NCI-H82 treated with DMSO at 0.1 percent for 48 hours (cell line): ENCODE measurements around the gene FSD2.
"Not testable (repeated sequence)": the region's sequence is repeated elsewhere in the genome, so short reads cannot be mapped to it uniquely, and the experiment has no call there.

Experiments used
- DNase-seq: peaks from one replicate; lab custom pipeline; 2025; ENCODE audit not compliant: unreplicated experiment; lab: John Stamatoyannopoulos, UW

The FSD2 gene

DNA sequence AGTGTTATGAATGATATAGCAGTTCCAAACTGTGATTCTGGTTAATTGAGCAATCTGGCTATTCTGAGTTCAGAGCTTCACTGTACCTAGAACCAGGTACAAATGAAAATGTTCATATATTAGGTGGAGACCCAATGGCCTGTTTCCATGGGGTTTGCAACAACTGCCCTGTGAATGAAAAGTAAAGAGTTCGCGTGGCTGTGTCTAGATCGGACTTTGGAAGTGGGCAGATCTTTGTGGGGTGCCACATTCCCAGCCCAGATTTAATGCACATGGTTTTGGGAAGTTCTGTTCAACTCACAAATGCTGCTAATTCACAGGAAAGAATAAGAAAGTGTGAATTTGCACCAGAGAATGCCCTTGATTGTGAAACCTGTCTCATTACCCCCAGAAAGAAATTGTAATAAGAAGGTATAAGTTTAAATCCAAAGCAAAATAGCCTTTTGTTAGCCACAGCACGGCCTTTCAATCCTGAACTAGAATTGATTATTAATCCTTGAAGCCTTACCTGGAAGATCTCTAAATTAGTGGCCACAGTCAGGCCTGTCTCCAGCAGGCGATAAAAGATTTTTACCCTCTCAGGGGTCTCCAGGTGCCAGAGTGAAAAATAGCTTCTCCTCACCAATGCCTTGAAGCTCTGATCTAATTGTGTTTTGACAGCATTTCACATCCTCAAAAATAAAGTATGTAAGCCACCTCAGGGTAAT, 26.2 kb upstream of the FSD2 start:
- no peak for DNase-seq

GRCh38 chr15:82830427-82831173, 24.7 kb upstream of the FSD2 start:
- no peak for DNase-seq

- no peak for DNase-seq
These were observed 23.4 kb upstream of the FSD2 start for GRCh38 chr15:82829234-82829633.

- DNase-seq = no peak
These were observed 22.2 kb upstream of the FSD2 start for GRCh38 chr15:82828075-82828474.

DNA sequence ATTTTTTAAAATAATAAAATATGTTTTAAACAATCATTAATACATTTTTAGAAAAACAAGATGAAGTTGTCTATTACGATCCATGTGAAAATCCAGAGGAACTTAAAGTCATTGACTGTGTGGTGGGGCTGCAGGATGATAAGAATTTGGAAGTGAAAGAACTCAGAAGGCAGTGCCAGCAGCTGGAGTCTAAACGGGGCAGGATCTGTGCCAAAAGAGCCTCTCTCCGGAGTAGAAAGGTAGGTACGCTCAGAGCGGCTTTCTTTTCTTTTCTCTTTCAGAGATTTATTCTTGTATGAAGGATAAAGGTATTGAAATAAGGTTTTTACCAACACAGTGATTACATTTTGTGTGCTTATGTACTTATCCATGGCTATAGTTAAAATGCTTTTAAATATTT, 17.2 kb upstream of the FSD2 start:
- DNase-seq = no peak

DNA sequence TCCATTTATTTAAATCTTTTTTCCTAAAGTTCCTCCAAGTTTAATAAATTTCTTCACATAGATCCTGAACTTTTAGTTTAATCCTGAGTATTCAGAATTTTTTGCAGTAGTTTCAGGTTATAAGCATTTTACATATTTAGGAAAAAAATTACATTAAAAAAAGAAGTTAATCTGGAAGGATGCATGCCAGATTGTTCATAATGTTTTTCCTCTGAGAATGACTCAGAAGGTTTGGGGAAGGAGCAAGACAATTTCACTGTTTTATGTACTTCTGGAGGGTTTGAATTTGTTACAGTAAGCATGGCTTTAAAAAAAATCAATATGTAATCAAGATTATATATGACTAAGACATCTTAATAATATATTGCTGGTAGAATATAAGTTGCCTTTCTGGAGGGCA, 16.0 kb upstream of the FSD2 start:
- not testable (repeated sequence) for DNase-seq

DNA sequence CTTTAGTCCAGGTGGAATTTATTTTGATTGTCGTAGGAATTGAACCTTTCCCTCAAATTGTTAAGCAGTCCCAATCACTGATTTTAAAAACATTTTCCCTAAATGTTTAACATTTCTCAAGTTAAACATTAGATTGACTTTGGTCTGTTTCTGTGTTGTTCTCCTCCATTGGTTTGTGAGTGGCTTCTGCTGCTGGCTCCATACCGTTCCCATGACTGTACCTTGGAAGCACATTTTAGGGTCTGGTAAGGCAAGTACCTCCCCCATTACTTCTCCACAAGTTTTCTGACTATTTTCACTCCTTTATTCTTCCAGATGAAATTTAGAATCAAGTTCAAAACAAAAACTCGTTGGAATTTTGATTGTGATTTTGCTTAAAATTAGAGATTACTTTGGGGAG, 15.5 kb upstream of the FSD2 start:
- DNase-seq = not testable (repeated sequence)

DNA sequence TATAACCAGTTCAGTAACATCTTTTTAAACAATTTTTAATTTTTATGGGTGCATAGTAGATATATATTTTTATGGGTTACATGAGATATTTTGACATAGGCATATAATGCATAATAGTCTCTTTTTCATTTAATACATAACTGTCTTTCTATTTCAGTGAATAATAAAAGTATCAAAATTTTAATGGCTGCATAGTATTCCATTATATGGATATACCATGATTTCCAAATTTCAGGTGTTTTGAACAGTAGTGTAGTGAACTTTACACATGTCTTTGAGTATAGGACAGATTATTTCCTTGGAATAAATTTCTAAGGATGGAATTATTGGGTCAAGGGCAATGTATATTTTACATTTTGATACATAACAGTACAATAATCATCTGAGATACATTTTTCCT, 14.3 kb upstream of the FSD2 start:
- no peak for DNase-seq

DNA sequence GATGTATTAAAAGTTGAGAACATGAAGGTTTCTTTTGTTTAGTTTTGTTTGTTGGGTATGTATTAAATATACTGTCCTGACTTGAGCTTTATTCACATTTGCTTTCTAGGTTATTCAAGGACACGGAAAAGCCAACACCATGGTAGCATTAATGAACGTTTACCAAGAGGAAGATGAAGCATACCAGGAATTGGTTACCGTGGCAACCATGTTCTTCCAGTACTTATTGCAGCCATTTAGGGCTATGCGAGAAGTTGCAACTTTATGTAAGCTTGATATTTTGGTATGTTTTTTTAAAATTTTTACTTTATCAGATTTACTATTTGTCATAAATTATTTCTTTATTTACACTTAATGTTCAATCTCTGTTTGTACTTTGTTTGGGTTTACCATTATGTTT, 7.1 kb upstream of the FSD2 start:
- DNase-seq = no peak

DNA sequence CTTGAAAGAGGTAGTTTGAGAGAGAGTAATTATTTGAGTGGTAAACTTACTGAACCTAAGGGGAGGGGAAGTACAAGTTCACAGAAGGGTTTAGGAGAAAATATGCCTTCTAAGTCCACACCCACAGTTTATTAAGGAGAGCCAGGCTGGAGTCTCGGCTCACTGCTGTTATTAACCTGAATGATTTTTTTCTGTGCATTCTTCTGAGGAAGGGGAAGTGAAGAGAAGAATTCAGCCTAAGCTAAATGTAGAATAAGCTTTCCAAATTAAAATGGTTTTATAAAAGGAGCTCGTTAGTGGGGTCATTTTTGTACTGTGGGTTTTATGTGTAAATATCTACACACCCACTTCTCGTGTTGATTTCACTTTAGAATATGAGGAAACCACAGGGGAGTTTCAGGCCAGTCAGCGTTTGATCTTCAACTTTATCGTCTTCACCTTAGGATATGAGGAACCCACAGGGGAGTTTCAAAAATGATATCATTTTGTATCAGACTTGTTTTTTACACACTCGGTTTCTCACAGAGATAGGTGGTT, 5.1 kb upstream of the FSD2 start:
- DNase-seq = no peak

DNA sequence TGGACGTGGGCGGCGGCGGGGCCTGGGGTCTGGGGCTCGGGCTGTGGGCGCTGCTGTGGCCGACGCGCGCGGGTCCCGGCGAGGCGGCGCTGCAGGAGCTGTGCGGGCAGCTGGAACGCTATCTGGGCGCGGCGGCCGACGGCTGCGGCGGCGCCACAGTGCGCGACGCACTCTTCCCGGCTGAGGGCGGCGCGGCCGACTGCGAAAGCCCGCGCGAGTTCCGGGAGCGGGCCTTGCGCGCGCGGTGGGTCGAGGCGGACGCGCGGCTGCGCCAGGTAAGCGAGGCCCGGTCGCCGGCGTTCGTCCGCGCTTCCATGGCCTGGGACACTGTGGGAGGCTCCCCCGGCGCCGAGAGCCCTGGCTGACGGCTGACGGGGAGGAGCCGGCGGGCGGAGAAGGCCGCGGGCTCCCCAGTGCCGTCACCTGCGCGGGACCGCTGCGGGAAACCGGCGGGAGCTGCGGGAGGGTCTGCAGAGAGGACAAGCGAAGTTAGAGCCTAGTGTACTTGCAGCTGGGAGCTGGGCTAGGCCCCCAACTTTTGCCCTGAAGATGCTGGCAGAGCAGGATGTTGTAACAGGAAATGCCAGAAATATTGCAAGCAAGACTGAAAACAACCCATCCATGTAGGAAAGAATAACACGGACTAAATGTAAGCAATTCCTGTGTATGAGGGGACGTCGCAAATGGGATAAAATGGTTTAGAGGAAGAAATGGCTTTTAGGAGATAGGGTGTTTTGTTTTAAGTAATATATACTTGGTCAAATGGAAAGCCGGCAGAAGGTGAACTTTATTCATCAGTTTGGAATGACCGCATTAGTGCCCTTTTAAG, 4.4 kb upstream of the FSD2 start:
- DNase-seq = no peak

DNA sequence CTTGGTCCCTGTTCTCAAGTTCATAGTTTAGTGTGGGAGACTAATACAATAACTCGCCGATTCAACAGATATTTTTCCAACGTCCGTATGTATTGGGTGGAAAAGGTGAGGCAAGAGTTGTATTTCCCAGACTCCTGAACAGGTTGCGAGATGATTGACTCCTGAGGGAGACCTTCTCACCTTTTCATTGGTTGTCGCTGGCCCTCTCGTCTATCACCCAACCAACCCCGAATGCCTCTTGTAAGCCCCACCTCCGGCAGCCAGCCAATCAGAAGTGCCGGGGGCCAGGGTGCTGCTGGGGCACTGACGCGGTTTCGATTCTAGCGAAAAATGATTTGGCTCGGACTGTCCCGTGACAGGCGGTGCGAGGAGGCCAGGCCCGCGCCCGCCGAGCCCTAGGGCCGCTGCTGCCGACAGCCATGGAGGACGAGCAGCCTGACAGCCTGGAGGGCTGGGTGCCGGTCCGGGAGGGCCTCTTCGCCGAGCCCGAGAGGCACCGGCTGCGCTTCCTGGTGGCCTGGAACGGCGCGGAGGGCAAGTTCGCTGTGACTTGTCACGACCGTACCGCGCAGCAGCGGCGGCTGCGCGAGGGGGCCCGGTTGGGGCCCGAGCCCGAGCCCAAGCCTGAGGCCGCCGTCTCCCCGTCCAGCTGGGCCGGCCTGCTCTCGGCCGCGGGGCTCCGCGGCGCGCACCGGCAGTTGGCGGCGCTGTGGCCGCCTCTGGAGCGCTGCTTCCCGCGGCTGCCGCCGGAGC, 3.6 kb upstream of the FSD2 start, which contains the start of gene WHAMM:
Gene WHAMM (plus strand): TSS at position 321 of the 753 bp plus-strand sequence. CDS start 99 bp downstream, at position 420.
- DNase-seq = peak; percentile 90

DNA sequence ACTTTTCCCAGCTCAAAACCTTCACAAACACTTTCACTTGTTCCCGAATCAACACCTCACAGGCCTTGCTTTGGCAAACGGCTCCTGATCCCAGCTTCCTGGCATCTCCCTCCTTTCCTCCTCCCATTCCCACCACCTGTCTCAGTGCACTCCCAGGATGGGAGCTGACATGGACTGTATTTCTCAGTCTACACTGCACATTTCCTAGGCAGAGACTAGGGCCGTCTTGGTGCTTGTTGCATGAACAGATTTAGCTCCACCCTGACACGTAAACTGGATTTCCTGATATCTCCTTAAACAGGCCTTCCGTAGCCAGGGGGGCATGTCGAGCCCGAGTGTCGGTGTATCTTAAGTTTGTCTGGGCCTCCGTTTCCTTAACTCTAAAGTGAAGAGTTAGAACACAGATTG, 2.8 kb upstream of the FSD2 start:
- no peak for DNase-seq

DNA sequence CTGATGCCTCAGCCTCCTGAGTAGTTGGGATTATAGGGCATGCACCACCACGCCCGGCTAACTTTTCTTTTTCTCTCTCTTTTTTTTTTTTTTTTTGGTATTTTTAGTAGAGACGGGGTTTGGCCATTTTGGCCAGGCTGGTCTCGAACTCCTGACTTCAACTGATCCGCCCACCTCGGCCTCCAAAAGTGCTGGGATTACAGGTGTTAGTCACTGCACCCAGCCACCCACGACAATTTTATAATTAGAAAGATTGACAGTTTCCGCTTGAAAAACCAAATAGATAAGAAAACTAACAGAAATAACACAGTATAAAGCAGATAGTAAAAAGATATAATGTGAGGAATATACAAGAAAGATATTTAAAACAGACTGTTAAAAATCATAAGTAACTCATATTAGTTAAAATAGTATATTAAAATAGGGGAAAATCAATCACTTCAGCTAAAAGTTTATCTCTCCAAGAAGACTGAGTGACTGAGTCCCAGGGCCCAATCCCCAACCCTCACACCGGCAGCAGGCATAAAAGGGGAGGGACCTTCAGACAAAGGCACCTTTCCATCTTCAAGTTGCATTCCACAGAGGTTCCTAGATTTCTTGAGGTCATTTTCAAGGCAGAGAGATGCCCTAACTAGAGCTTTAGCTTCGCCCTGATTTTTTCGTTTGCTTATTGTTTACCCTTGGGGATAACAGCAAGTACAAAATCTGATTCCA, 2.2 kb upstream of the FSD2 start:
- no peak for DNase-seq

DNA sequence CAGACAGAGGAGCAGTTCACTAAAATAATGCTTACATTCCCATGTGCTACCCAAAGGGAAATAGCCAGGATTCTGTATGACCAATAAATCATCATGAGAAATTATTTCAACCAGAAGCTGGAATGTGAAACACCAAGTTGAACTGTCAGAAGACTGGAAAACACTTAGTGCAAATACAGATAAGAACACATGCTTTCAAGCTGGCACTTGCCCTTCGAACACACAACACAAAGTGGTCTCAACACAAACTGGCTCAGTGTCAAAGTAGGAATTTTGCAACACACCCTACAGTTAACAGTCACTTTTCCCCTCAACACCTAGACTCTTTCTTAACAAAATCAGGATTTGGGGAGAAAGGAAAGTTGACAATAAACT, 1.3 kb downstream of the FSD2 start:
- DNase-seq = no peak

GRCh38 chr15:82803793-82804574, 1.9 kb downstream of the FSD2 start:
- DNase-seq = no peak

GRCh38 chr15:82802497-82802896, 3.4 kb downstream of the FSD2 start:
- no peak for DNase-seq

- DNase-seq = no peak
These were observed 6.6 kb downstream of the FSD2 start for GRCh38 chr15:82799183-82799841.
